Measurements from ENCODE around the gene TCEAL1.
"Not testable (repeated sequence)": the region's sequence is repeated elsewhere in the genome, so short reads cannot be mapped to it uniquely, and the experiment has no call there.

The TCEAL1 gene

DNA sequence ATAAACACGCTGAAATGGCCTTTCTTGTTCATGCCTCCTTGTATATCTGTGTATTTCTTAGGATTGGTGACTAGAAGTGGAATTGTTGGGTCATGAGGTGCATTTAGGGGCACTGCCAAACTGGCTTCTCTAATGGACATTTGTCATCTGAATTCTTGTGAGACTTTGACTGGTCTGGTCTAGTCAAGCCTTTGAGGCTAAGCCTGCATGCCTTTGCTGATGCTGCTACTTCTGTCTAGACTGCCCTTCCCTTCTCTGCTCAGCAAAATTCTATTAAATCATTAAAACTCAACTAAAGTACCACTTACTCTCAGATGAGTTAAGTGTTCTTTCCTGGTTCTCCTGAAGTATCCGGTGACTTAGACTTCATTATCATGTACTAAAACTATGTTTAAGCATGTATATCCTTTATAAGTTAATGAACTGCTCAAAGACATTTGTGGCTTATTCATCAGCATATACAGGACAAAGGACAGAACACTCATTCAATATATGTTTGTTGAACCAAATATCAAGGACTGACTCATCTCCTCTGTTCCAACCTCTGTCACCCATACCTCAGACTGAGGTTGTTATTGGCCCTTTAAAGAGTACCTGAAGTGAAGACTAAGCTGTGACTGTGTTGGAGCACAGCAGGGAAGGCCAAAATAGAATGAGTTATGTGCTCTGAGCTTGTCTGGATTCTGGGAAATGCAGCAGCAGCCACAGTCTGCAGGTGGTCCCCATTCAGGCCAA is 9.0 kb downstream of the TCEAL1 start:
- DNase-seq, result no peak

- DNase-seq, result not testable (repeated sequence)
These were observed 9.9 kb downstream of the TCEAL1 start for GRCh38 chrX:103638479-103639346.

- no peak for DNase-seq
These were observed 11.8 kb downstream of the TCEAL1 start for GRCh38 chrX:103640401-103641155.

DNA sequence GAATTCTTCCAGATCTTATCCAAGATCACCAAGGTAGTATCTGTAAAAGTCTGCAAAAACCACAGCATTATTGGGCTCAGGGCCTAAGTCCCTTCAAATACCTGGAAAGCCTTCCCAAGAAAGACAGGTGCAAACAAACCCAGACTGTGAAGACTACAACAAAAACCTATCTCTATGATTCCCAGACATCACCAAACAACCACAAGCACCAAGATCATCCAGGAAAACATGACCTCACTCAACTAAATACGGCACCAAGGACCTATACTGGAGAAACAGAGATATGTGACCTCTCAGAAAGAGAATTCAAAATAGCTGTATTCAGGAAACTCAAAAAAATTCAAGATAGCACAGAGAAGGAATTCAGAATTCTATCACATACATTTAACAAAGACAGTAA is 15.3 kb downstream of the TCEAL1 start:
- no peak for DNase-seq

DNA sequence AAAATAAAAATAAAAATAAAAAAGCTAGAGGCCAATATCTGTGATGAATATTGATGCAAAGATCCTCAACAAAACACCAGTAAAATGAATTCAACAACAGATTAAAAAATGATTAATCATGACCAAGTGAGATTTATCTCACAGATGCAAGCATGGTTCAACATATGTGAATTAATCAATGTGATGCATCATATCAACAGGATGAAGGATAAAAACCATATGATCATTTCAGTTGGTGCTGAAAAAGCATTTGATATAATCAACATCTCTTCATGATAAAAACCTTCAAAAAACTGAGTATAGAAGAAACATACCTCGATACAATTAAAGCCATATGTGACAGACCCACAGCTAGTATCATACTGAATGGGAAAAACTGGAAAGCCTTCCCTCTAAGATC is 18.9 kb downstream of the TCEAL1 start:
- DNase-seq, result no peak

DNA sequence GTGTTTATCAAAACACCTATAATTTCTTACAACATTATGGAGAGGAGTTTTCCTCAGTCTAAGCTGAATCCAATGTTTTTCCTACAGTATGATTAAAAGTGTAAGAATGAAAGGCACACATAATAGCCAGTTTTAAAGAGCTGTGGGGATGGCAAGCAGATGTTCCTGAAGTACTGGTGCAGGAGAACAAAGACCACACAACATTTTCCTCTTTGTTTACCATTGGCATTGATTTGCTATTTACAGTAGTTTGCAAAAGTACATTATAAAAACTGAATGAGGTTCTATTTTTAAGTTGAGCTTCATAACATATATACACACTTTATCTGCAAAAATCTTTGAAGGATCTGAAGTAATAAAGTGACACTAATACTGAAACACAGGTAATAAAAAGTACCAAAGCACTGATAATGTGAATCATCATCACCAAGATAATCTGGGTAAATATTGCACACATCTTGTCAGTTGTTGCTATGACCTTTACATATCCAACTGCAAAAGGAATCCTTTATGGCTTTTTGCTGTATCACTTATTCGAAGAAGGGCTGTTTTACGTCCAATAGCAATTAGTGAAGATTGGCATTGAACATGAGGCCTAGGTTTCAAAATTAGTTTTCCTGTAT is 22.5 kb downstream of the TCEAL1 start:
- no peak for DNase-seq

GRCh38 chrX:103655230-103656000 is 26.6 kb downstream of the TCEAL1 start:
- not testable (repeated sequence) for DNase-seq

DNA sequence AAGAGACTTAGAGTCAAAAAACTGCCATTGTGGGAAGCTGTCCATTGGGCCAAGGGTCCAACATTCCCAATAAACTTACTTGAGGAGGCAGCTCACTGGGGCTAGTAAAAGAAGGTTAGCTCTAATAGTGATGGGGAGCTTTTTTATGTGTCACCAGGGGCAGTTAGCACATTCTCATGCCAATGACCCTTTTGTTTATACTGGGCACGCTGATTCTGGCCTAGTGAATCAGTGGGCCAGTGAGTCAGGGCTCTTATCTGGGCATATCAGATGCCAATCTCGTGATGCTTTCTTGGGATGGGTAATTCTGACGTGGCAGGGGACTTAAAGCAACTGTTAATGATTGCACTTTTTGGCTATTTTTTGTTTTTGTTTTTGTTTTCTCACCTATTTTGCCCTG is 27.8 kb downstream of the TCEAL1 start:
- no peak for DNase-seq

DNA sequence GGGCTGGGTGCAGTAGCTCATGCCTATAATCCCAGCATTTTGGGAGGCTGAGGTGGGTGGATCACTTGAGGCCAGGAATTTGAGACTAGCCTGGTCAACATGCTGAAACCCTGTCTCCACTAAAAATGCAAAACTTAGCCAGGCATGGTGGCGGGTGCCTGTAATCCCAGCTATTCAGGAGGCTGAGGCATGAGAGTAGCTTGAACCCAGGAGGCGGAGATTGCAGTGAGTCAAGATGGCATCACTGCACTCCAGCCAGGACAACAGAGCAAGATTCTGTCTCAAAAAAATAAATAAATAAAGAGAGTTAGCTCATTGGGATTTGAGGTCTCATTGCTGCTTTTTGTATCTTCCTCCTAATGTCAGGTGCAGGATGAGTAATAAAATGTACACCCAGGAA is 28.3 kb downstream of the TCEAL1 start:
- not testable (repeated sequence) for DNase-seq

DNA sequence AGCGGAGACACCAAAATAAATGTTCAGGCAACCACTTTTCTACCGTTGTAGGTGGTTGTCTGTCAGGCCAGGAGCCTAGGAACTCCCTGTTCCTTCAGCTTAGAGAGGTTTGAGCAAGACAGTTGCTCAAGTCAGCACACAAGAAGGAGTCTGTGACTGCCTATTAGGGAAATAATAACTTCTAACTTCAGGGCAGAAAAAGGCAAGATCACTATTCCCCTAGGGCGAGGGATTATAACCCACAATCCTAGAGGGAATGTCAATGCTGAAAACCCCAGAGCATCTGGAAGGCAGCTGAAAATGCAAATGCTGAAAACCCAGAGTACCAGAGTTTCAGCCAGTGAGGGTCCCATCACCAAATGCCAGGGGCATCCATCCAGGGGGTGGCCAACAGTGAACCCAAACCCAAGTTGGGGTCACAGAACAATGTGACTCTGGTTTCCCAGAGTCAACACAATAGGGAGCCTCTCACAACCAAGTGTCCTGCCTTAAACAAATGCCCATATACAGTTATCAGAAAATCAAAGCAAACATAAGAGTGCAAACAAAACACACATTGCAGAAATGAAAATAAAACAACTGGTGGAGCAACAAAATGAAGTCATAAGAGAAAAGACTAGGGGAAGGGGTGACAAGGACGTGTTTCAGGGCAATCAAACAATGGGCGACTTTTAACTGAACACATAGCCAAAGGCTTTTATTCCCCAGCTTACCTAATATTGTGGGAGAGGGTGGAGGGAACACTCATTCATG is 30.1 kb downstream of the TCEAL1 start:
- DNase-seq, result no peak

DNA sequence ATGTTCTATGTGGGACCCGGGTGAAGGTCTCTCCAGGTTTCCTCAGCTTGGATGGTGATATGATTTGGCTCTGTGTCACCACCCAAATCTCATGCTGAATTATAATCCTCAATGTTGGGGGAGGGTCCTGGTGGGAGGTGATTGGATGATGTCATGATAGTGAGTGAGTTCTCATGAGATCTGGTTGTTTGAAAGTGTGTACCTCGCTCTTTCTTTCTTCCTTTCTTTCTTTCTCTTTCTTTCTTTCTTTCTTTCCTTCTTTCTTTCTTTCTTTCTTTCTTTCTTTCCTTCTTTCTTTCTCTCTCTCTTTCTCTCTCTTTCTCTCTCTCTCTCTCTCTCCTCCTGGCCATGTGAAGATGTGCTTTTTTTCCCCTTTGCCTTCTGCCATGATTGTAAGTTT is 30.7 kb downstream of the TCEAL1 start:
- not testable (repeated sequence) for DNase-seq

DNA sequence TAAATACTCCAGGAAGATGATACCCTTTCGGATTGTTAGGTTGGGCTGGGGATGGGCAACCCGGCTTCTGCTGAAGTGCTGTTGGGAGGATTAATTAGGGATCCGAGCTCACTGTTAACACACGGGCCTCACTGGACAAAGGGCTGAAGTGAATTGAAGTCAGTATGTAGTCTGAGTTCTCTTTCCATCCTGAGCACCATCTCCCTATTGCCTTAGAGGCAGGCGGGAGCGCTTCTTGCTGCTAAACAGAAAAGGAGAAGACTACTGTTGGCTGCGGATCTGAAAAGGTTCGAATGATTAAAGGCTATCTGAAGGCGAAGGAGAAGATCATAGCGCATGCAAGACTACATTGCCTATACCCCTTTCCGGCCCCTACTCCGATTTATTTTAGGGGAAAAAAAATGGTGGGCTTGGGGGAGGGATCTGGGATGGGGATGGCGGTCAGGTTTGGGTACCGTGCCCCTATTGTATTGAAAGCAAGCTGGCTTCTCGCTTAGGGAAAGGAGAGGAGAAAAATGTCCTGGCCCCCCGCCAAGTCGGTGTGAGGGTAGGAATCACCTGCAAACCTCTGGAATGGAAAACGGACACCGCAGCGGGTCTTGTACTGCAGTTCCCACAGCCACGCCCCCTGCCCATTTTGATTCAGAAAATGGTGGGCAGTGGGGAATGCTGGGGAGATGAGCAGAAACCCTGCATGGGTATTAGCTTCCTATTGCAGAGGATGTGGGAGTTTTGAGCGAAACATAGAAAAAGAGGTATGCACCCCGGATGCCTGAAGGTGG is 35.4 kb downstream of the TCEAL1 start:
- no peak for DNase-seq

DNA sequence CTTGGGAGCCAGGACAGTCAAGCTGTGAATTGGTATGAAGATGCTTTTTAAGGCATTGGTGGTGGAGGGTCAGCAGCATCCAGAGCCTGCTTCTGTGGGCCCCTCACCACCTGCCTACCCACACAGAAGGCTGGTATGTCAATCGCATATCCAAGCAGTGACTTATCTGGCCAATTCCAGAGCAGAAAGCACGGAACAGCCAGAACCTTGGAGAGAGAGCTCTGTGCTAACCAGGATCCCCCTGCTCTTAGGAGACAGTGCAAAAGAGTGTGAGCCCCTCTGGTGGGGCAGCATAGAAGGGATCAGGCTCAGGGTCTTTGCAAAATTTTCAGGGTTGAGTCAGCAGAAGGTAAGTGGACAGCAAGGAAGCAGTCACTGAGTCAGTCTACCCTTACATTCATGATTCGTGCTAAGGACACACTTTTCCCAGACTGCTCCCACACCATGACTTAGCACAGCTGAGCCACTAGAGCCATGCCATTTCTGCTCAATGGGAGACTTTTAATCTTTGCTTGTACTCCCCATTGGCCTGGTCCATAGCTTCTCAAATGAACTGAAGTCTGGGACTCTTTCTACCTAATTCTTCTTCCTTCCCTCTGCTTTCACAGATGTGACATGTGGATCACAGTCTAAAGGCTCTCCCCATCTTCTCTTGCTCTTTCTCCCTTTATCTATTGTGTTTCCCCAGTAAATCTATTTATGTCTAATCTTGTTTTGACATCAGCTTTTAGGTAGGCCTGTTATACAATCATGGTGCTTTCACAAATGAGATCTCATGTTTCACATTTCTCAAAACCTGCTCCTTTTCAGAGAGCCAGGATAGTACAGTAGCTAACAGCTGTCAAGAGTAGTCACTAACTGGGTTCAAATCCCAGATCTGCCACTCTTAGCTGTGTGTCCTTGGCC is 37.7 kb downstream of the TCEAL1 start:
- no peak for DNase-seq

- DNase-seq, result no peak
These were observed 41.0 kb downstream of the TCEAL1 start for GRCh38 chrX:103669745-103670144.

- DNase-seq, result no peak
These were observed 46.0 kb downstream of the TCEAL1 start for GRCh38 chrX:103674531-103675454.

- no peak for DNase-seq
These were observed 49.6 kb downstream of the TCEAL1 start for GRCh38 chrX:103678199-103678993.
